ENCODE measurements around the gene ADGRF5. TPM values are rescaled to one million over a fixed set of nuclear protein-coding genes. Genes with fewer than 3 reads are reported as not detected.
"Not testable (repeated sequence)": the region's sequence is repeated elsewhere in the genome, so short reads cannot be mapped to it uniquely, and the experiment has no call there.

Gene ADGRF5
- polyA plus RNA-seq, 3 donors: 24.4 to 29.2 (median 24.6) TPM

DNA sequence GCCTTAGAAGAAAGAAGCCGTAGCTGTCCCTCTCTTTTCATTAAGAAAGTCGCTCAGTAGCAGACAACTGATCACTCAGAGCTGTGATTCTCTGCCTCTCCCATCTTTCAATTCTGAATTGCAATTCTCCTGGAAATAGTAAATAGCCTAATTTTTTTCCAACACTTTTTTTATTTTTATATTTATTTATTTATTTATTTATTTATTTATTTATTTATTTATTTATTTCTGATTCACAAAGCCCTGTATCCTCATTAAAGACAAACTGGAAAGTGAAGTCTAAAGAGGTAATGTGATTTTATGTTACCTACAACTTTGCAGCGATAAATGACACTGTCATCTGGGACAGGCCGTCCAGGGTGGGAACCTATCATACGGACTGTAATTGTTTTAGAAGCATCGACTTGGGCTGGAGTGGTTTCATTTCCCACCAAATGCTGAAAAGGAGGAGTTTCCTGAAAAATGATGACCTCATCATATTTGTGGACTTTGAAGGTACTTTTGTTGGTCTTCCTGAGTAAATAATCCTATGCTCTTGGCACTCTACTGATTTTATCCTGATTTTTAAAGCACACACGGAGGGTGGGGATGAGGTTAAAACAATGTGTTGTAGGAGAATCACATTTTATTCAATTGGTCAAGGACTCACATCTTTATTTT, 87.4 kb downstream of the ADGRF5 start:
- DNase-seq: not testable (repeated sequence)

DNA sequence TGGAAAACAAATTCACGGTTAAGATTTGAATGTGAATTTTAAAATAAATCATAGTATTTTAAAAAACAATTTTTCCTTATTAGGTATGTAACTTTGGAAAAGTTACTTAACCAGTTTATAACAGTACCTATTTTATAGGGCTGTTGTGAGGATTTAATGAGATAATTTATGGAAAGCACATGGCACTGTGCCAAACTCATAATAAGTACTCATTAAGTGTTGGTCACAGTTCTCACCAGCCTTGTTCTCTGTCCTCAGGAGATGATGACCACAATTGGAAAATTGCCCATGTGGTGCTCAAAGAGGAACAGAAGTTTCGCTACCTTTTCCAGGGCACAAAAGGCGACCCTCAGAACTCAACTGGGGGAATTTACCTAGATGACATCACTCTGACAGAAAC, 88.9 kb downstream of the ADGRF5 start:
- DNase-seq: no peak

DNA sequence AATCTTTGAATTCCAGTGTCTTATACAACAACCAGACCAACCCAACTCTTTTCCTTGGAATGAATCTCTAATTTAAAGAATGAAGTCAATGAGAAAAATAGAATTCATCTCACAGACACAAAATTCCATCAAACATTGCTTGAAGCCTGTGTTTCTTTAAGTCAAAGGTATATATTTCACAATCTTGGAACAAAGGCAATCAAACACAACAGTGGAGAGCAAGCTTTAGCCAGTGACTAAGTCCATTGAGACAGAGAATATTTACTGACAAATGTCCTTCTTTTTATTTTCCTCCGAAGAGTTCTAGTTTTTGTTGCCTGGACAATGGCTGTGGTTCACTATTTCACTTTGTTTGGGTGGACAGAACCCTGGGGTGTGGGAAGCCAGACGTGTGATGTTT, 92.8 kb downstream of the ADGRF5 start:
- no peak for DNase-seq

DNA sequence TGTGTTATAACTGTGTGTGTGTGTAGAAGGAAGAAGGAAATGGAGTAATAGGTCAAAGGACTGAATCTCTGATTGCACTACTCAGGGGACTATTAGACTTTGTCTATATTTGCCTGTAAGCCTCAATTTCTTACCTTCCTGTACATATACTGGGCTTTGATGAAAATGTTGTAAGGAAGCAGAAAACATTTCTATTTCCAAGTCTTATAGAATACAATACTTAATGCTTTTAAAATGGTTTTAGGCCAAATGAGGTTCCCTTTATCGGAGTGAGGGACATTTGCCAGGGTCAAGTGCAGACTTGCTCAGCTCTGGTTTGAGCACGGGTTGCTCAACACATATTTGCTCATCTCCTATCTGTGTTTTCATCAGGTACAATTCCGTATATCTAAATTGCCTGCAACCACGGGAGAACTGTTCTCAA, 100.3 kb downstream of the ADGRF5 start:
- no peak for DNase-seq

DNA sequence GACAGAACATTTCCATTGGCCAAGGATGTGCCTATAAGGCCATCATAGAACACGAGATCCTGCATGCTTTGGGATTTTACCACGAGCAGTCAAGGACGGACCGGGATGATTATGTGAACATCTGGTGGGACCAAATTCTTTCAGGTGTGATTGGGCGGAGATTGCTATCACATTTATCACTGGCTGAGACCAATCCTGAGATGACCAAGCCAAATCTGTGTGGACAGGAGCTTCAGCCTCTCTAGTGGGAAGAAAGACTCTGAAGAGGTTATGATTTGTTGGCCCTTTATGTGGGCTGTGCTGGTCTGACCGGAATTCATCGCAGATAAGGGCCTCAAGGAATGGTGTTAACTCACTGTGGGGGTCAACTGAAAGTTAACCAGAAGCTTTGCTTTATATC, 102.2 kb downstream of the ADGRF5 start:
- no peak for DNase-seq

DNA sequence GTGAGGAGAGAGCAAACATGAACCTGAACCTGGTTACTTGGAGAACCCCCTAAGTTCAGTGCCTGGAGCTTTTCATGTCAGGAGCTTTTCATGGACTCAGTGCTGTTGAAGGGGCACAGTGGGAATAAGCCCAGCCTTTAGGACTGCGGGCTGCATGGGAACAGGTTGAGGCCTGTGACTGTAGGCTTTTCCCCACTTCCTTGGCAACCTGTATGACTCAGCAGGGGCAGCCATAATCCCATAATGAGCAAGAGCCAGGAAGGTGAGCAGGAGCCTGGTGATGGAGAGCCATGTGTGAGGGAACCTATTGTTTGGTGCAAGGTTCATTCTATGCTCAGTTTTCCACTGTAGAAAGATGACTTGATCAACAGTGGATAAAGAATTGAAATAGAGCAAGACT, 105.1 kb downstream of the ADGRF5 start:
- DNase-seq: no peak

DNA sequence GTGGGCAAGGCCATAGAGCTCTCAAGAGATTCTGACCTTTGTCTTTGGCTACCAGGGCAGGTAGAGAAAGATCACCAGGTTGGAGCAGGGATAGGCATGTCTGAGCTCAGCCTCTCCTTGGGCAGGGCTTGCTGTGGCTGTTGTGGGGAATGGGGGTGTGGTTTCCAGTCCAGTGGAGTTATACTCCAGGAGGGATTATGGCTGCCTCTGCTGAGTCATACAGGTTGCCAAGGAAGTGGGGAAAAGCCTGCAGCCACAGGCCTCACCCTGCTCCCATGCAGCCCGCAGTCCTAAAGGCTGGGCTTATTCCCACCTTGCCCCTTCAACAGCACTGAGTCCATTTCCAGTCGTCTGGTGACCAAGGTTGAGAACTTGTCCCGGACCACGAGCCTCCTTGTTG, 106.6 kb downstream of the ADGRF5 start:
- DNase-seq: no peak

DNA sequence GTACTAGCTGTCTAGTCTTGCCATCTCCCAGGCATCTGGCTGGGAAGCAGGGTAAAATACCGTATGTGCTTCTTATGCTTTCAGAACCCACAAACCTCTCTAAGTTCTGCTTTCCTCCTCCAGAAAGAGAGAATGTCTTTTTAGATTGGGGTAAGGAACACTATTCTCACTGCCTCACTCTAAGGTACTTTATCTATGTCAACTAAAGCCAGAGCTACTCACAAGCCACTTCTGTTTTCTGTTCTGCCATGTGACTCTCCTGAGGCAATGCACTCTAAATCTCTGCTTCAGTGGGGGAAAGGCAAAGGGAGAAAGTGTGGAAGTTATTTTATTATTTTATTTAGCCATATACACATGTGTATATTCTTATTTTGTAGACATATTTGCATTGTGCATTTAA, 112.9 kb downstream of the ADGRF5 start:
- DNase-seq: no peak

Other genes with a start within 250 kb of the ADGRF5 start
- 1 to 10 TPM; 1.6 to 3.8 (median 2.0) TPM for gene TDRD6, start 234.1 kb downstream of the ADGRF5 start, polyA plus RNA-seq (ENCODE audit: insufficient read length in 3 of 3)
- gene PLA2G7, start 186.6 kb downstream of the ADGRF5 start, polyA plus RNA-seq (ENCODE audit: insufficient read length in 3 of 3): 1 to 10 TPM; 2.4 to 3.2 (median 2.7) TPM
- gene ANKRD66, start 175.0 kb downstream of the ADGRF5 start, polyA plus RNA-seq (ENCODE audit: insufficient read length in 3 of 3): not detected
- not detected for gene MEP1A, start 128.5 kb downstream of the ADGRF5 start, polyA plus RNA-seq (ENCODE audit: insufficient read length in 3 of 3)
- 10 to 100 TPM; 39.5 to 71.5 (median 50.9) TPM for gene ADGRF1, start 120.4 kb upstream of the ADGRF5 start, polyA plus RNA-seq (ENCODE audit: insufficient read length in 3 of 3)

All from renal pelvis (tissue), 4 donors.